ENCODE measurements around the gene HPS4. TPM values are rescaled to one million over a fixed set of nuclear protein-coding genes. Genes with fewer than 3 reads are reported as not detected.

The HPS4 gene
- total RNA-seq, 6 experiments from 2014 or later, result 18.0 to 22.6 (median 20.6) TPM

DNA sequence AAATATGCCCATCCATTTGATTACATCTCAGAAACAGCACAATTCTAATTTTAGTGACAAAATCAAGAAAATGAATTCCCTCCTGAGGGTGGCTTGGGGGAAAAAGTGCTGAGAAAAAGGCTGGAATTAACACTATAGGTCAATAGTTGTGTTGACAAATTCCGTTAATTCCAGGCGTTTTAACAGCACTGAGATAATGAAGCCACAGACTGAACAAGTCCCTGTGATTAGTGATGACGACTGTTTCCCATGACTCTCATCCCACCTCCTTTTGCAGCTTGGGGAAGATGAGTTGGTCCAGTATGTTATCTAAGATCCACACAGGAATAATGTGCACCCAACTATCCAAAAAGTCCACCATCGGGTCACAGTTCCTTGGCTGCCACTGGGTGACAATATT, 12.9 kb upstream of the HPS4 start:
- Mint-ChIP-seq H3K4me1 (ENCODE audit: low read depth) (peaks cover 13% of the 10 kb centered on the region), H3K27me3 (ENCODE audit: insufficient read depth) (no peaks in the 10 kb centered on the region), H3K36me3 (ENCODE audit: low read depth) (peaks cover 47% of the 10 kb centered on the region), H3K27ac (no peak overlapping the region), H3K9me3 (no peaks in the 10 kb centered on the region), H3K4me3 (no peak overlapping the region)
- TF ChIP-seq, protein P1, sequence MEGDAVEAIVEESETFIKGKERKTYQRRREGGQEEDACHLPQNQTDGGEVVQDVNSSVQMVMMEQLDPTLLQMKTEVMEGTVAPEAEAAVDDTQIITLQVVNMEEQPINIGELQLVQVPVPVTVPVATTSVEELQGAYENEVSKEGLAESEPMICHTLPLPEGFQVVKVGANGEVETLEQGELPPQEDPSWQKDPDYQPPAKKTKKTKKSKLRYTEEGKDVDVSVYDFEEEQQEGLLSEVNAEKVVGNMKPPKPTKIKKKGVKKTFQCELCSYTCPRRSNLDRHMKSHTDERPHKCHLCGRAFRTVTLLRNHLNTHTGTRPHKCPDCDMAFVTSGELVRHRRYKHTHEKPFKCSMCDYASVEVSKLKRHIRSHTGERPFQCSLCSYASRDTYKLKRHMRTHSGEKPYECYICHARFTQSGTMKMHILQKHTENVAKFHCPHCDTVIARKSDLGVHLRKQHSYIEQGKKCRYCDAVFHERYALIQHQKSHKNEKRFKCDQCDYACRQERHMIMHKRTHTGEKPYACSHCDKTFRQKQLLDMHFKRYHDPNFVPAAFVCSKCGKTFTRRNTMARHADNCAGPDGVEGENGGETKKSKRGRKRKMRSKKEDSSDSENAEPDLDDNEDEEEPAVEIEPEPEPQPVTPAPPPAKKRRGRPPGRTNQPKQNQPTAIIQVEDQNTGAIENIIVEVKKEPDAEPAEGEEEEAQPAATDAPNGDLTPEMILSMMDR (IDR thresholded peaks at IDR 0.05), result no peak
- no peak for DNase-seq

DNA sequence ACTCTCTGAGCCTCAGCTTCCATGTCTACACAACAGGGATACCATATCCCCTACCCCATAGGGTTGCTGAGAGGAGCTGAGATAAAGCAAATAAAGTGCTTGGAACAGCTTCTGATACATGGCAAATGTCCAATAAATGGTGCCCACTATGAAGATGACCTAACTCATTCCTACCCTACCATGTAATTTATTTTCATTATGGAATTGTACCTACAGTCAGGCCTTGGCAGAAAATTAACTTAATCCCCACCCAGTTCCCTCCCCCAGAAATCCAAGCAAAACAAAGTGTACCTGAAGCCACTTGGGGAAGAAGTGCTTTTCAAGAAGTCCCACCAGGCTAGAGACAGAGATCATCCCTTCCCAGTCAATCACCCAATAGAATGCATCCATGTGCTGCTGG, 10.9 kb upstream of the HPS4 start:
- peaks cover 34% of the 10 kb centered on the region for H3K36me3 Mint-ChIP-seq (ENCODE audit: low read depth)
- no peak for DNase-seq
- TF ChIP-seq, protein P1 (IDR thresholded peaks at IDR 0.05), result no peak
- H3K27me3 Mint-ChIP-seq (ENCODE audit: insufficient read depth), result no peaks in the 10 kb centered on the region; the same call in 1 of the 2 replicates
- H3K4me1 Mint-ChIP-seq (ENCODE audit: low read depth), result no peaks in the 10 kb centered on the region
- no peak overlapping the region for H3K27ac Mint-ChIP-seq
- H3K9me3 Mint-ChIP-seq, result no peaks in the 10 kb centered on the region
- H3K4me3 Mint-ChIP-seq, result no peak overlapping the region

DNA sequence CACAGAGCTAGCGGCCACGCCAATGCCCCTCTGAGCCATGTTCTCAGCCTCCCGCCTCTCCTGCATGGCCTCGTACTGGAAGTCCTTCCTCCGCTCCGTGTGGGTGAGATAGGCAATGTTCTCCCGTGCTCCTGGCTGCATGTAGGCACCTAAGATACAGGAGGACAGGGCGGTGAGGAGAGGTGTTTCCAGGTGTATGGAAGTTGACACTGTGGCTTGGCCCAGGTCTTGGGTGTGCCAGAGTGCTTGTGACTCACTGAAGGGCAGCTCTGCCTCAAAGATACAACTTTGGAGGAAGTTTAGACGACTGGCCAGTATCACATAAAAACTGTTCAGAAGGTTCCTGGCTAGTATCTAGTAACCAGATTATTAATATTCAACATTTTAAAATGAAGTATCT, 8.6 kb upstream of the HPS4 start:
- no peaks in the 10 kb centered on the region for H3K9me3 Mint-ChIP-seq
- peaks cover 26% of the 10 kb centered on the region for H3K36me3 Mint-ChIP-seq (ENCODE audit: low read depth)
- no peaks in the 10 kb centered on the region; the same call in 1 of the 2 replicates for H3K27me3 Mint-ChIP-seq (ENCODE audit: insufficient read depth)
- H3K4me3 Mint-ChIP-seq, result no peak overlapping the region
- H3K27ac Mint-ChIP-seq, result no peak overlapping the region
- no peak for DNase-seq
- no peaks in the 10 kb centered on the region for H3K4me1 Mint-ChIP-seq (ENCODE audit: low read depth)
- TF ChIP-seq, protein P1 (IDR thresholded peaks at IDR 0.05), result no peak

DNA sequence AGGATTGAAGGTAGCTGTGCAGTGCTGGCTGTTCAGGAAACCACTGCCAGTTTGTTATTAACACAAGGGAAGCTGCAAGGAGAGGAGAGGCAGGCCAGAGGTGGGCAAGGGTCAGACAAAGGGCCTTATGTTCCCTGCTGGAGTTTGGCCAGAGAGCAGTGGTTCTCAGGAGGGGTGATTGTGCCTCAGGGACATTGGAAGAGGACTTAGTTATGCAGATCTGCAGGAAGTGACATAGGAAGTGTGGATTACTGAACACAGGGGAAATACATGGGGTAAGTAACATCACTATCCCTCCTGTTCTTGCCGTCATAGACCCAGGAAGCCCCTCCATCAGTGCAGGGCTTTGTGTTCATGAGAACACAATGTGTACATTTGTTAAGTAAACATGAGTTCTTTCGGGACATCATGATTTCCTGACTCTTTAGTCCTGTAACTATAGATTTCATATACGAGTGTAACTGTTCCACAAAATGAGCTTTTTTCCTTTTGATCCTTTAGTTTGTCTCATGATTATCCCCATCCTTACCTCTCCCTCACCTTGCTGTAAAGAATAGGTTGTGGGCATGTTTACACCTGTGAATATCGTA, 6.0 kb upstream of the HPS4 start:
- Mint-ChIP-seq H3K27me3 (ENCODE audit: insufficient read depth) (no peaks in the 10 kb centered on the region; the same call in 1 of the 2 replicates), H3K9me3 (no peaks in the 10 kb centered on the region), H3K4me3 (no peak overlapping the region), H3K27ac (no peak overlapping the region), H3K4me1 (ENCODE audit: low read depth) (peaks cover 18% of the 10 kb centered on the region), H3K36me3 (ENCODE audit: low read depth) (peaks cover 22% of the 10 kb centered on the region)
- TF ChIP-seq, protein P1 (IDR thresholded peaks at IDR 0.05), result no peak
- no peak for DNase-seq

DNA sequence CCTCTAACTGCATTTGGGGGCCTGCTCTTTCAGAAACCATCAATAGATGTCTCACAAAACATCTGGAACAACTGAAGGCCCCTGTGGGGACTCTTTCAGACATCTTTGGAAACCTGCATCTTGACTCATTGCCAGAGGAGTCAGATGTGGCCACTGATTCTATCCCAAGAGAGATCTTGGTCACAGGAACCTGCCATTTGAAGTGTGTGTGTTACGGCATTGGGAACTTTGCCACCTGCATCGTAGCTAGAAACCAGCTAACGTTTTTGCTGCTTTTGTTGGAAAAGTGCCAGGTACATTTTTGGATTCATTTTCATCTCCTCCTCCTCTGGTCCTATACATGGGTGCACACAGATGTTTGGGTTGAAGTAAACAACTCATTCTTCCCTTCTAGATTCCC, 4.4 kb upstream of the HPS4 start:
- peaks cover 14% of the 10 kb centered on the region; the same call in 1 of the 2 replicates for H3K36me3 Mint-ChIP-seq (ENCODE audit: low read depth)
- peaks cover 25% of the 10 kb centered on the region for H3K4me1 Mint-ChIP-seq (ENCODE audit: low read depth)
- DNase-seq, result no peak
- no peak overlapping the region for H3K4me3 Mint-ChIP-seq
- H3K9me3 Mint-ChIP-seq, result no peaks in the 10 kb centered on the region
- no peak overlapping the region for H3K27ac Mint-ChIP-seq
- H3K27me3 Mint-ChIP-seq (ENCODE audit: insufficient read depth), result no peaks in the 10 kb centered on the region; the same call in 1 of the 2 replicates
- TF ChIP-seq, protein P1 (IDR thresholded peaks at IDR 0.05), result no peak

All from HFFc6 (cell line).